Pancreas (tissue), 10 donors: ENCODE measurements around the gene ELOA. TPM values are rescaled to one million over a fixed set of nuclear protein-coding genes. Genes with fewer than 3 reads are reported as not detected.

ENCODE experiments used
- ATAC-seq, 4 donors: fragments of 200-7000 bp; cut with Tn5 transposase; one replicate each; pipeline versions ENCODE4 v1.8.0 to v1.9.1; 2020; ENCODE audit warnings: mild to moderate bottlenecking in 4 of 4, moderate library complexity in 4 of 4
- DNase-seq, 6 donors: peaks; one replicate each; pipeline ENCODE4 v3.0.0-alpha.2; 2020
- FAIRE-seq: peaks from 2 replicates; lab custom pipeline; 2012; peaks lifted over from hg19 to GRCh38; lab: Jason Lieb, UNC
- H3K27ac ChIP-seq, 4 donors: fragments of 200-600 bp; sonication (generic); 1 replicate in 3 of 4; 2 replicates in 1 of 4; pipeline versions ENCODE4 v1.5.0 to v1.8.0; 2020
- H3K27me3 ChIP-seq, 4 donors: fragments of 200-600 bp; one replicate each; pipeline ENCODE4 v1.8.0; 2021
- H3K36me3 ChIP-seq, 3 donors: fragments of 200-600 bp; sonication (generic) in 1 of 3; one replicate each; pipeline versions ENCODE4 v1.5.0 to v1.8.0; 2020 to 2021
- H3K4me1 ChIP-seq, 3 donors: fragments of 200-600 bp; one replicate each; pipeline ENCODE4 v1.8.0; 2021
- H3K4me3 ChIP-seq, 4 donors: fragments of 200-600 bp; sonication (generic) in 2 of 4; one replicate each; pipeline versions ENCODE4 v1.5.0 to v1.8.0; 2020 to 2021
- H3K9me3 ChIP-seq, 4 donors: fragments of 200-600 bp; one replicate each; pipeline ENCODE4 v1.8.0; 2021
- CTCF ChIP-seq, 4 donors: fragments of 200-600 bp; sonication (generic) in 3 of 4; IDR thresholded peaks; one replicate each; pipeline versions ENCODE4 v1.5.0 to v1.8.0; 2021; ENCODE audit warnings: antibody characterized with exemption in 4 of 4
- WGBS, 2 donors: extraction: QIAGEN DNeasy Blood & Tissue Kit; methylation state at CpG; one replicate each; pipeline ENCODE4 v1.1.7; 2013; 5-methylcytosine and 5-hydroxymethylcytosine counted together
- intact Hi-C, 3 donors: fragments of 100-400 bp; cut with DNase I; formaldehyde crosslinking; loops; one replicate each; pipeline versions ENCODE4 v1.11.1 to v1.14.2; 2022
- polyA plus RNA-seq, 2 donors: library from polyadenylated mRNA; stranded (reverse); fragments of 200-250 nt; gene quantifications; one replicate each; pipeline ENCODE4 v1.2.3, GENCODE V29; 2013
- total RNA-seq, 6 donors: library from RNA; stranded (reverse); fragmentation: NEBNext Ultra II Directional in 4 of 6; extraction: Animal tissue kit (Norgen Biotek cat#: 25700) in 4 of 6; gene quantifications; one replicate each; pipeline versions ENCODE4 v1.2.1 to v1.2.4, GENCODE V29; 2021 to 2023
- donor health status: healthy with polysubstance abuse.
- donor health status: DM: no; HTN: no; CAD: no; lungs with moderate emphysema.
- donor health status: DM: no; HTN: no; CAD: no.
- donor health status: control.
- donor health status: control.
- donor health status: Bipolar disorder and iron deficiency.
- donor health status: DM: yes; HTN: yes; CAD: no.
- donor health status: DM: no; HTN: no; CAD: no.
- donor health status: DM: no; HTN: no; CAD: no.
- donor health status: DM: yes; HTN: yes; CAD: no.

Gene ELOA
- total and polyA plus RNA-seq, 8 donors: 10.6 to 33.9 (median 25.5) TPM

- H3K4me1 ChIP-seq: peaks cover 0 to 9% (median 0%) of the 10 kb centered on the region in 3 donors
- H3K27me3 ChIP-seq: no peaks in the 10 kb centered on the region
- no peak for DNase-seq
- H3K4me3 ChIP-seq: no peak overlapping the region
- ATAC-seq: no peak
- H3K36me3 ChIP-seq: peaks cover 12 to 71% (median 64%) of the 10 kb centered on the region in 3 donors
- 50 to 55% methylated on average over 4 of the region's 4 CpGs for WGBS, 2 donors
- intact Hi-C loops: no loop called here
- FAIRE-seq: no peak
- no peak overlapping the region for H3K27ac ChIP-seq
- H3K9me3 ChIP-seq: no peaks in the 10 kb centered on the region
- no peak for TF ChIP-seq CTCF (IDR thresholded peaks at IDR 0.05)
These were observed 8.5 kb downstream of the ELOA start for GRCh38 chr1:23751815-23752200.

DNA sequence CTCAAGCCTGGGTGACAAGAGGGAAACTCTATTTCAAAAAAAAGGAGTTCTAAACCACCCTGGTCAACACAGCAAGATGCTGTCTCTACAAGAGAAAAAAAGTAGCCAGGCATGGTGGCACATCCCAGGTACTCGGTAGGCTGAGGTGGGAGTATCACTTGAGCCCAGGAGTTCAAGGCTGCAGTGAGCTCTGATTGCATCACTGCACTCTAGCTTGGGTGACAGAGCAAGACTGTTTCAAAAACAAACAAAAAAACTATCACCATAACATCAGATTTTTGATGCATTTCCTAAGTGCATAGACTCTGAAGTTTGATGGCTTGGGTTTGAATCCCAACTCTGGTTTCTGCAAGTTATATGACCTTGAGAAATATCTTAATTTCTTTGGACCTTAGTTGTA, 9.6 kb downstream of the ELOA start:
- no peak overlapping the region for H3K27ac ChIP-seq
- WGBS, 2 donors: 48 to 59% methylated on average over 1 of the region's 1 CpG
- H3K36me3 ChIP-seq: peaks cover 12 to 82% (median 74%) of the 10 kb centered on the region in 3 donors
- intact Hi-C loops: no loop called here
- FAIRE-seq: no peak
- no peak overlapping the region for H3K4me3 ChIP-seq
- no peak for DNase-seq
- H3K9me3 ChIP-seq: no peaks in the 10 kb centered on the region
- H3K4me1 ChIP-seq: no peaks in the 10 kb centered on the region
- TF ChIP-seq CTCF (IDR thresholded peaks at IDR 0.05): no peak
- ATAC-seq: no peak
- H3K27me3 ChIP-seq: no peaks in the 10 kb centered on the region

DNA sequence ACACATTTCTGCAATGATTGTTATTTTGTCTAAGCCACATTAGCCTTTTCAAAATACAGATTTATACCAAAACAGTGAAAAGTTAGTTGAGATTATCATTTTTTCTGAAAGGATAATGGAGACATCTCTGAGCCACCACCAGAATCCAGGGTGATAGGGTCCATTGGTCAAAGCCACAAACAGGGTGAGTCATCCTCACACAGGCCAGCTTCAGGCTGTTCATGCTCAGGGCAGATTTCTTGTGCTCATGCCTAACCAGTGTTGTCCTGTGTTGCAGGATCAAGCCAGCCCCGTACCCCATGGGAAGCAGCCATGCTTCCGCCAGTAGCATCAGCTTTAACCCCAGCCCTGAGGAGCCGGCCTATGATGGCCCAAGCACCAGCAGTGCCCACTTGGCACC, 13.4 kb downstream of the ELOA start:
- TF ChIP-seq CTCF (IDR thresholded peaks at IDR 0.05): no peak
- intact Hi-C loops: no loop called here
- no peaks in the 10 kb centered on the region for H3K9me3 ChIP-seq
- 87 to 90% methylated on average over 3 of the region's 3 CpGs for WGBS, 2 donors
- no peak overlapping the region for H3K4me3 ChIP-seq
- no peak overlapping the region for H3K27ac ChIP-seq
- FAIRE-seq (no peak), DNase-seq (no peak), ATAC-seq (peak in 2 of 4 donors; percentile 29 to 36)
- H3K4me1 ChIP-seq: no peaks in the 10 kb centered on the region
- H3K36me3 ChIP-seq: peaks cover 12 to 97% (median 76%) of the 10 kb centered on the region in 3 donors
- H3K27me3 ChIP-seq: no peaks in the 10 kb centered on the region

GRCh38 chr1:23757812-23758211, 14.5 kb downstream of the ELOA start:
- no peak for DNase-seq
- FAIRE-seq: no peak
- H3K9me3 ChIP-seq: no peaks in the 10 kb centered on the region
- H3K4me3 ChIP-seq: no peak overlapping the region
- no peaks in the 10 kb centered on the region for H3K27me3 ChIP-seq
- no peak for TF ChIP-seq CTCF (IDR thresholded peaks at IDR 0.05)
- H3K27ac ChIP-seq: no peak overlapping the region
- WGBS, 2 donors: 88 to 90% methylated on average over 1 of the region's 1 CpG
- intact Hi-C loops: no loop called here
- no peak for ATAC-seq
- H3K4me1 ChIP-seq: no peaks in the 10 kb centered on the region
- peaks cover 12 to 86% (median 65%) of the 10 kb centered on the region in 3 donors for H3K36me3 ChIP-seq

GRCh38 chr1:23759277-23759676, 16.0 kb downstream of the ELOA start:
- Histone ChIP-seq H3K36me3 (peaks cover 12 to 71% (median 51%) of the 10 kb centered on the region in 3 donors), H3K27ac (no peak overlapping the region), H3K4me3 (no peak overlapping the region), H3K9me3 (no peaks in the 10 kb centered on the region), H3K27me3 (no peaks in the 10 kb centered on the region), H3K4me1 (no peaks in the 10 kb centered on the region)
- intact Hi-C loops: no loop called here
- WGBS, 2 donors: 44 to 45% methylated on average over 4 of the region's 4 CpGs
- ATAC-seq (no peak), DNase-seq (no peak), FAIRE-seq (no peak)
- TF ChIP-seq CTCF (IDR thresholded peaks at IDR 0.05): no peak
